ENCODE measurements around the gene SPATA7. TPM values are rescaled to one million over a fixed set of nuclear protein-coding genes. Genes with fewer than 3 reads are reported as not detected.
"Not testable (repeated sequence)": the region's sequence is repeated elsewhere in the genome, so short reads cannot be mapped to it uniquely, and the experiment has no call there.

The SPATA7 gene
- total RNA-seq = 8.8 TPM
- long read RNA-seq, partial matches to known transcripts = 0 of 6 reads
- long read RNA-seq, other reads (novel, unspliced or antisense) = 1 of 6 reads

- peak; percentile 100 for ATAC-seq (ENCODE audit: poor library complexity)
- intact Hi-C loops (cut with DNase I) = loop anchor here (10.0 kb wide), 1 partner anchor 191 kb away; no protein-coding TSS in a partner anchor
- peak; percentile 97 for DNase-seq
Measured at GRCh38 chr14:88385212-88386101, at the start of gene SPATA7. TSS of gene SPATA7 (plus strand) at chr14:88385657. CDS start at chr14:88385819, 162 bp downstream.

GRCh38 chr14:88340357-88340756, 45.1 kb upstream of the SPATA7 start:
- intact Hi-C loops (cut with DNase I) = no loop called here
- no peak for ATAC-seq (ENCODE audit: poor library complexity)
- DNase-seq = no peak

- DNase-seq (no peak), ATAC-seq (ENCODE audit: poor library complexity) (no peak)
- intact Hi-C loops (cut with DNase I) = no loop called here
Measured at GRCh38 chr14:88342980-88343379, 42.5 kb upstream of the SPATA7 start.

- no peak for DNase-seq
- intact Hi-C loops (cut with DNase I) = no loop called here
- ATAC-seq (ENCODE audit: poor library complexity) = no peak
Measured at GRCh38 chr14:88346048-88346639, 39.3 kb upstream of the SPATA7 start.

GRCh38 chr14:88348546-88348945, 36.9 kb upstream of the SPATA7 start:
- ATAC-seq (ENCODE audit: poor library complexity) (no peak), DNase-seq (no peak)
- intact Hi-C loops (cut with DNase I) = no loop called here

- intact Hi-C loops (cut with DNase I) = no loop called here
- DNase-seq (no peak), ATAC-seq (ENCODE audit: poor library complexity) (no peak)
Measured at GRCh38 chr14:88351966-88352691, 33.3 kb upstream of the SPATA7 start.

GRCh38 chr14:88352698-88353097, 32.8 kb upstream of the SPATA7 start:
- no peak for ATAC-seq (ENCODE audit: poor library complexity)
- intact Hi-C loops (cut with DNase I) = no loop called here
- no peak for DNase-seq

- no peak for ATAC-seq (ENCODE audit: poor library complexity)
- intact Hi-C loops (cut with DNase I) = no loop called here
- DNase-seq = no peak
Measured at GRCh38 chr14:88354358-88354757, 31.1 kb upstream of the SPATA7 start.

GRCh38 chr14:88359500-88359899, 26.0 kb upstream of the SPATA7 start:
- DNase-seq = no peak
- intact Hi-C loops (cut with DNase I) = no loop called here
- ATAC-seq (ENCODE audit: poor library complexity) = no peak

GRCh38 chr14:88363644-88364043, 21.8 kb upstream of the SPATA7 start:
- ATAC-seq (ENCODE audit: poor library complexity) (no peak), DNase-seq (no peak)
- intact Hi-C loops (cut with DNase I) = no loop called here

GRCh38 chr14:88364710-88365413, 20.6 kb upstream of the SPATA7 start:
- intact Hi-C loops (cut with DNase I) = no loop called here
- DNase-seq = no peak
- no peak for ATAC-seq (ENCODE audit: poor library complexity)

- no peak for ATAC-seq (ENCODE audit: poor library complexity)
- intact Hi-C loops (cut with DNase I) = no loop called here
- DNase-seq = no peak
Measured at GRCh38 chr14:88369496-88369895, 16.0 kb upstream of the SPATA7 start.

GRCh38 chr14:88379706-88380343, 5.6 kb upstream of the SPATA7 start:
- DNase-seq (no peak), ATAC-seq (ENCODE audit: poor library complexity) (no peak)
- intact Hi-C loops (cut with DNase I) = loop anchor here (10.0 kb wide), 1 partner anchor 185 kb away; no protein-coding TSS in a partner anchor

GRCh38 chr14:88380405-88380804, 5.1 kb upstream of the SPATA7 start:
- DNase-seq (no peak), ATAC-seq (ENCODE audit: poor library complexity) (no peak)
- intact Hi-C loops (cut with DNase I) = loop anchor here (10.0 kb wide), 1 partner anchor 186 kb away; no protein-coding TSS in a partner anchor

- intact Hi-C loops (cut with DNase I) = loop anchor here (10.0 kb wide), 1 partner anchor 187 kb away; no protein-coding TSS in a partner anchor
- not testable (repeated sequence) for ATAC-seq (ENCODE audit: poor library complexity); DNase-seq
Measured at GRCh38 chr14:88381634-88382033, 3.8 kb upstream of the SPATA7 start.

GRCh38 chr14:88384718-88385117, 739 bp upstream of the SPATA7 start:
- DNase-seq (no peak), ATAC-seq (ENCODE audit: poor library complexity) (no peak)
- intact Hi-C loops (cut with DNase I) = loop anchor here (10.0 kb wide), 1 partner anchor 190 kb away; no protein-coding TSS in a partner anchor

GRCh38 chr14:88386256-88386794, 868 bp downstream of the SPATA7 start:
- ATAC-seq (ENCODE audit: poor library complexity) (no peak), DNase-seq (no peak)
- intact Hi-C loops (cut with DNase I) = loop anchor here (10.0 kb wide), 1 partner anchor 192 kb away; no protein-coding TSS in a partner anchor
